BLaER1 treated with 17β-estradiol and CSF1 and Interleukin-3, amounts not matched to agents 10 nM and 100 nM (cell line): ENCODE results near the gene ISL2.

ENCODE experiments used
- H3K27ac ChIP-seq, 11 experiments: shearing (Covaris generic); formaldehyde crosslinking; 2 replicates each; pipeline ENCODE4 v1.8.1; 2022
- H3K27me3 ChIP-seq, 11 experiments: shearing (Covaris generic); formaldehyde crosslinking; 2 replicates each; pipeline ENCODE4 v1.8.1; 2022
- H3K36me3 ChIP-seq, 11 experiments: shearing (Covaris generic); formaldehyde crosslinking; 2 replicates each; pipeline ENCODE4 v1.8.1; 2022
- H3K4me1 ChIP-seq, 10 experiments: shearing (Covaris generic); formaldehyde crosslinking; 2 replicates each; pipeline ENCODE4 v1.8.1; 2022
- H3K4me2 ChIP-seq, 11 experiments: shearing (Covaris generic); formaldehyde crosslinking; 2 replicates each; pipeline ENCODE4 v1.8.1; 2022
- H3K4me3 ChIP-seq, 10 experiments: shearing (Covaris generic); formaldehyde crosslinking; 2 replicates each; pipeline ENCODE4 v1.8.1; 2022
- H3K9ac ChIP-seq, 11 experiments: shearing (Covaris generic); formaldehyde crosslinking; 2 replicates each; pipeline ENCODE4 v1.8.1; 2022
- H3K9me3 ChIP-seq, 11 experiments: shearing (Covaris generic); formaldehyde crosslinking; replicated peaks in 1 of 11; 2 replicates each; pipeline ENCODE4 v1.8.1; 2022
- H4K20me1 ChIP-seq, 11 experiments: shearing (Covaris generic); formaldehyde crosslinking; 2 replicates each; pipeline ENCODE4 v1.8.1; 2022
- Cebpa-rat ChIP-seq, 11 experiments: shearing (Covaris generic); IDR thresholded peaks; 2 replicates each; pipeline ENCODE4 v1.8.1; 2022

ISL2 gene

DNA sequence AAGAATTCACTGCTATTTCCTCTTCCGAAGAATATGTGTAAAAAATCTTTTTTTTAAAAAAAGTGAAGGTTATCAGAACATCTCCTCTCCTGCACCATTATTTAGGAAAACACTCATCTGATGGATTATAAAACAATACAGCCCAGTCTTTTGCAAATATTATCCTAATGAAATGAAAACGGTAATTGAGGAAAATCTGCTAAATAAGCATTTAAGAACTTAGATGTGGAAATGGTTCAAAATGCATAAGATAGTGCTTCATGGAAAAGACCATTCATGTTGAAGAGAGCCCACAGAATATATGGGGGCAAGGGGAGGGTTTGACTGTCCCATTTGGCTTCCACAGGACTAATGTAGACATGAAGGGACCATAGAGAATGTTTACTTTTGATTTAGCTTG lies 47.8 kb downstream of the ISL2 start:
- Histone ChIP-seq H3K27ac (no peak overlapping the region), H3K9ac (no peak overlapping the region), H3K27me3 (no peaks in the 10 kb centered on the region), H3K4me3 (no peak overlapping the region), H3K4me1 (no peaks in the 10 kb centered on the region), H3K4me2 (no peak overlapping the region), H3K36me3 (peaks cover 0 to 5% (median 0%) of the 10 kb centered on the region in 11 experiments; a peak in 5 of 22 replicates), H4K20me1 (no peaks in the 10 kb centered on the region), H3K9me3 (no peaks in the 10 kb centered on the region)
- TF ChIP-seq Cebpa-rat (IDR thresholded peaks at IDR 0.05), result no peak

DNA sequence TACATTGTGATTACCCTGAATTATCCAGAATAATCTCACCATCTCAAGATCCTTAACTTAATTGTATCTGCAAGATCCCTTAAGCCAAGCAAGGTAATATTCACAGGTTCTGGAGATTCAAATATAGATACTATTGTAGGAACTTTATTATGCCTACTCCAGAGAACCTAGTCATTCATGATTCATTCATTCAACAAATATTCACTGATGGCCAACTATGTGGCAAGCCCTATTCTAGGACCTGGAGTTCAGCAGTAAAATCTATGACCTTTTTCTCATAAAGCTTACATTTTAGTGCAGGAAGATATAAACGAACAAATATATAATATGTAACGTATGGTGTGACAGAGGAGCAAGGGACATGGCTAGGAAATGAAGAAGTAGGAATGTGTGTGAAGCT lies 49.6 kb downstream of the ISL2 start:
- Histone ChIP-seq H3K4me3 (no peak overlapping the region), H3K27me3 (no peaks in the 10 kb centered on the region), H4K20me1 (no peaks in the 10 kb centered on the region), H3K4me2 (no peak overlapping the region), H3K9me3 (no peaks in the 10 kb centered on the region), H3K27ac (no peak overlapping the region), H3K9ac (no peak overlapping the region), H3K4me1 (no peaks in the 10 kb centered on the region), H3K36me3 (peaks cover 0 to 5% (median 0%) of the 10 kb centered on the region in 11 experiments; a peak in 5 of 22 replicates)
- no peak for TF ChIP-seq Cebpa-rat (IDR thresholded peaks at IDR 0.05)

DNA sequence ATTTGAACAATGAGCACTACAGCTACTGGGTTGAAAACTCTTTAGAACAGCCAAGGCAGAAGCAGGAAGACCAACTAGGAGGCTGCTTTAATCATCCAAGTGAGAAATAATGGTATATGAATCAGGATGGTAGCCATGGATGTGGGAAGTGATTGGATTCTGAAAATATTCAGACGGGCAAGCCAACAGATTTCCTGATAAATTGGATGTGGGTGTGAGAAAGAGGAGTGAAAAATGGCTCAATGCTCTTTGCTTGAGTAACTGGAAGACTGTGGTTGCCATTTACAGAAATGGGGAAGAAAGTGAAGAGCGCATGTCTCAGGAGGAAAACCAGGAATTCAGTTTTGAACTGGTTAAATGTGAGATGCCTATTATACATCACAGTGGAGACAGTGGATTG lies 50.4 kb downstream of the ISL2 start:
- Histone ChIP-seq H3K9ac (no peak overlapping the region), H3K4me1 (no peaks in the 10 kb centered on the region), H3K4me3 (no peak overlapping the region), H3K27ac (no peak overlapping the region), H3K4me2 (no peak overlapping the region), H4K20me1 (no peaks in the 10 kb centered on the region), H3K9me3 (no peaks in the 10 kb centered on the region), H3K36me3 (no peaks in the 10 kb centered on the region), H3K27me3 (no peaks in the 10 kb centered on the region)
- no peak for TF ChIP-seq Cebpa-rat (IDR thresholded peaks at IDR 0.05)

DNA sequence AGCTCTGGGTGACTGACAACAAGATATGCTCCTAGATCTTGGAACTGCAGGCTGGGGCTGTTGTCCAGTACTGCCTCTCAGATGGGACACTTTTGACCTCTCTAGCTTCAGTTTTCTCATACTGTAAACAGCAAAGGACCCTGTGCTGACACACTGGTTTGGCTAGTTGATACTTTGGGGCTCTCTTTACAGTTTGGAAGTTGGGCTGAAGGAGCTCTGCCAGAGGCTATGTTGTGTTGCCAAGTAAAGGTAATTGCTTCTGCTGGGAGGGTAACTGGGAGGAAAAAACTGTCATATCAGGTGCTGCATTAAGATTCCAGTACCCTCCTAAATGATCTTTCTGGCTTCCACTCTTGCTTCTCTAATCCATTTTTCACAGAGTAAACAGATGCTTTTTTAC lies 54.0 kb downstream of the ISL2 start:
- Histone ChIP-seq H3K27me3 (no peaks in the 10 kb centered on the region), H3K27ac (no peak overlapping the region), H3K4me2 (no peak overlapping the region), H3K36me3 (no peaks in the 10 kb centered on the region), H3K9ac (no peak overlapping the region), H4K20me1 (no peaks in the 10 kb centered on the region), H3K4me1 (no peaks in the 10 kb centered on the region), H3K9me3 (no peaks in the 10 kb centered on the region), H3K4me3 (no peak overlapping the region)
- no peak for TF ChIP-seq Cebpa-rat (IDR thresholded peaks at IDR 0.05)

DNA sequence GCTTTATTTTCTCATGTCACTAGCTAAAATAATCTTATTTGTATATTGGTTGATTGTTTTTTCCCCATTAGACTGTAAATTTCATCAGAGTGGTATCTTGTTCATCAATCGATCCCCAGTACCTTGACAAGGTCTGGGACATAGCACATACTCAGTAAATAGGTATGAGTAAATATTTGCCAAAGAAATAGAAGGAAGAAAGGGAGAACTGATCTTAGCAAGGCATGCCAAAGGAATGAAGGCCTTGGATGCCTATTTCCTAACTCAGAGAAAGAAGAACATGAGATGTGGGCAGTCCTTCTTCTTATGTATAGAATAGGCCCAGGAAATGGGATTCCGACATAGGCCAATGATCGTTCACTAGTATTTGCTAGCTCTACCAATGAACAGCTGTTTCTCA lies 54.7 kb downstream of the ISL2 start:
- Histone ChIP-seq H3K27me3 (no peaks in the 10 kb centered on the region), H4K20me1 (no peaks in the 10 kb centered on the region), H3K27ac (no peak overlapping the region), H3K36me3 (no peaks in the 10 kb centered on the region), H3K4me1 (no peaks in the 10 kb centered on the region), H3K4me2 (no peak overlapping the region), H3K4me3 (no peak overlapping the region), H3K9me3 (no peaks in the 10 kb centered on the region), H3K9ac (no peak overlapping the region)
- TF ChIP-seq Cebpa-rat (IDR thresholded peaks at IDR 0.05), result no peak

DNA sequence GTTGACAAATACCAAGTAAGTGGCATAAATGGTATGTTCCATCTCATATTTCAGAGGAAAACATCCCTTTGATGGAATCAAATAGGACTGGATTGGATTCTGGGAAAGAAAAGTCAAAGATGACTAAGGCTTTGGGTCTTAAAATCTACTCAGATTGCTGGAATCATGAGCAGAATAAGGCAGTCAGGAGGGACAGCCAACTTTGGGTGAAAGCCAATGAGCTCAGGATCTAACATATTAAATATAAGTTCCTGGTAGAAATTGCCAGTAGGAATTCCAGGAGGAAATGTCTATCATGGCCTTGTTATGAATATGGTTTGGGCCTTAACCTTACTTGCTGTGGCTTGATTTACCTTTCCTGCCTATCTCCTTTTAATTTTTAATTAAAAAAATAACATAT lies 55.3 kb downstream of the ISL2 start:
- H3K9me3 ChIP-seq, result no peaks in the 10 kb centered on the region
- no peak overlapping the region for H3K9ac ChIP-seq
- H4K20me1 ChIP-seq, result no peaks in the 10 kb centered on the region
- H3K4me3 ChIP-seq, result no peak overlapping the region
- H3K4me1 ChIP-seq, result no peaks in the 10 kb centered on the region
- no peaks in the 10 kb centered on the region for H3K27me3 ChIP-seq
- no peaks in the 10 kb centered on the region for H3K36me3 ChIP-seq
- H3K4me2 ChIP-seq, result no peak overlapping the region
- TF ChIP-seq Cebpa-rat (IDR thresholded peaks at IDR 0.05), result no peak
- H3K27ac ChIP-seq, result no peak overlapping the region
